ENCODE results near the gene IGFBP7.

GRCh38 chr4:57148831-57149505 lies 38.8 kb upstream of the IGFBP7 start:
- TF ChIP-seq, protein P1, sequence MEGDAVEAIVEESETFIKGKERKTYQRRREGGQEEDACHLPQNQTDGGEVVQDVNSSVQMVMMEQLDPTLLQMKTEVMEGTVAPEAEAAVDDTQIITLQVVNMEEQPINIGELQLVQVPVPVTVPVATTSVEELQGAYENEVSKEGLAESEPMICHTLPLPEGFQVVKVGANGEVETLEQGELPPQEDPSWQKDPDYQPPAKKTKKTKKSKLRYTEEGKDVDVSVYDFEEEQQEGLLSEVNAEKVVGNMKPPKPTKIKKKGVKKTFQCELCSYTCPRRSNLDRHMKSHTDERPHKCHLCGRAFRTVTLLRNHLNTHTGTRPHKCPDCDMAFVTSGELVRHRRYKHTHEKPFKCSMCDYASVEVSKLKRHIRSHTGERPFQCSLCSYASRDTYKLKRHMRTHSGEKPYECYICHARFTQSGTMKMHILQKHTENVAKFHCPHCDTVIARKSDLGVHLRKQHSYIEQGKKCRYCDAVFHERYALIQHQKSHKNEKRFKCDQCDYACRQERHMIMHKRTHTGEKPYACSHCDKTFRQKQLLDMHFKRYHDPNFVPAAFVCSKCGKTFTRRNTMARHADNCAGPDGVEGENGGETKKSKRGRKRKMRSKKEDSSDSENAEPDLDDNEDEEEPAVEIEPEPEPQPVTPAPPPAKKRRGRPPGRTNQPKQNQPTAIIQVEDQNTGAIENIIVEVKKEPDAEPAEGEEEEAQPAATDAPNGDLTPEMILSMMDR (IDR thresholded peaks at IDR 0.05): no peak
- no peak for TF ChIP-seq POLR2A (IDR thresholded peaks at IDR 0.05)

Measured in vagina (tissue), 2 donors.